Activated T-helper 17 cell treated with anti-CD3 and anti-CD28 coated beads, Interleukin-2, amount 50 U/mL, for 72 hours (primary cell): ENCODE measurements around the gene CRACR2B. TPM values are rescaled to one million over a fixed set of nuclear protein-coding genes. Genes with fewer than 3 reads are reported as not detected.

Source experiments
- ATAC-seq: fragments of 150-1000 bp; cut with Tn5 transposase; replicated peaks from 2 replicates; pipeline ENCODE4 v1.10.0; 2021; ENCODE audit warnings: mild to moderate bottlenecking, moderate library complexity
- H3K27ac Mint-ChIP-seq: one replicate; pipeline ENCODE4 v1.8.0; 2022; ENCODE audit warnings: mixed read lengths
- H3K27me3 Mint-ChIP-seq: one replicate; pipeline ENCODE4 v1.8.0; 2022; ENCODE audit warnings: mixed read lengths
- H3K36me3 Mint-ChIP-seq: one replicate; pipeline ENCODE4 v1.8.0; 2022; ENCODE audit warnings: low read depth, mild to moderate bottlenecking, mixed read lengths
- H3K4me1 Mint-ChIP-seq: one replicate; pipeline ENCODE4 v1.8.0; 2022; ENCODE audit warnings: mixed read lengths
- H3K4me3 Mint-ChIP-seq: one replicate; pipeline ENCODE4 v1.8.0; 2022; ENCODE audit warnings: mild to moderate bottlenecking, mixed read lengths
- H3K9me3 Mint-ChIP-seq: one replicate; pipeline ENCODE4 v1.8.0; 2022; ENCODE audit warnings: mixed read lengths
- total RNA-seq, 2 donors: library from RNA; stranded (reverse); gene quantifications; one replicate each; pipeline ENCODE4 v1.2.3, GENCODE V29; 2022

The CRACR2B gene
- total RNA-seq, 2 donors from 2014 or later = 1.4 to 1.9 TPM

DNA sequence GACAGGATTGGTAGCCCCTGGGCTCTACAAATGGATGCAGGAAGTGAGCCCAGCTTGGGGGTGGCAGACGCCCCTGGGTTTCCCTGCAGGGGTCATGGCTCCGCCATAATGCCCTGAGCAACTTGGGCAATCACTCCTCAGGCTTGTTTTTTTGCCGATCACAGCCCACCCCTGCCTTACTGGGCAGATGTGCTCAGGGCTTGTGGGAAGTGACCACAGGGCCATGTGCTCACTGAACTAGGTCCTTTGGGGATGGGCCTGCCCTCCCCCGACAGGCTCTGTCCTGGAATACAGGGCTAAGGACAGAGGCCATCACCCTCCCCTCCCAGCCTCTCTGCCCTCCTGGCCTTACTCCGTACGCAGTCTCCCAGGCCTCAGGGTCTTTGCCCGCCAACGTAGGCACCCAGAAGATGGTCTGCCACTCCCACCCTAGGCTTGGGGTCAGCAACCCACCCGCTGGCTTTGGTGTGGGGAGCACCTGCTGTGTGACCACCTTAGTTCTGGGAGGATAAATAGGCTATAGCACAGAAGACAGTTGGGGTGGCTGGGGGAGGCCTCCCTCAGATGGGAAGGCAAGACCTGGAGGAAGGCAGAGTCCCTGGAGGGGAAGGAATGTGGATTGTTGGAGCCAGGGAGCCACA, 14.1 kb upstream of the CRACR2B start:
- no peak for ATAC-seq
- no peak overlapping the region for H3K27ac Mint-ChIP-seq
- H3K4me1 Mint-ChIP-seq = peaks cover 6% of the 10 kb centered on the region
- H3K4me3 Mint-ChIP-seq = no peak overlapping the region
- H3K9me3 Mint-ChIP-seq = no peaks in the 10 kb centered on the region
- H3K36me3 Mint-ChIP-seq = peaks cover 59% of the 10 kb centered on the region
- H3K27me3 Mint-ChIP-seq = no peaks in the 10 kb centered on the region

DNA sequence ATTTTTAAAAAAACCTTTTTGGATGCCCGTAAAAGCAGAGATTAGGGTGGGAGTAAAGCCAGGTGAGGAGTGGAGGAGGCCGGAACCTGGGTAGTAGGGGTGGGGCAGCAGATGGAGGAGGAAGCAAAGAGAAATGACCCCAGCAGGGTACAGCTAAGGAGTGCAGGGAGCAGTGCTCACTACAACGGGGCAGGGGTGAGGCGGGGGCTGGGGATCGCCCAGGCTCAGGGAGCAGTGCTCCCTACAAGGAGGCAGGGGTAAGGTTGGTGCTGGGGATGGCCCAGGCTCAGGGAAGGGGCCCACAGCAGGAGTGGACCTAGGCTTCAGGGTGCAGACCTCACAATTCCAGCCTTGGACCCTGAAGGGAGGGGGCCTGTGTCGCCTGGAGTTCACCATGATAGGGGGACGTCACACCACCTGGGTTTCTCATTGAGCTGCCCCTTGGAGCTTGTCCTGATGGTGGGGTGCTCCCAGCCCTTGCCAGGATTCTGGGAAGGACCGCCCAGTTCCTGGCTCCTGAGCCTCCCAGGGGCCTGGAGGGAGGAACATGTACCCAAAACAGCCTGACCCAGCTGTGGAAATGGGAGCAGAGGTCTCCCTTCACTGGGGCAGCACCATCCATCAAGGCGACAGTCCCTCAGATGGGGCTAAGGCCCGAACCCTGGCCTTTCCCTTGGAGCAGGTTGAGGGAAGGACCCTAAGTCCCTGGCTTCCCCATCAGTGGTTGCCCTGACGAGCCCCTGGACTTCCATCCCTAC, 11.9 kb upstream of the CRACR2B start:
- no peaks in the 10 kb centered on the region for H3K27me3 Mint-ChIP-seq
- H3K9me3 Mint-ChIP-seq = no peaks in the 10 kb centered on the region
- no peak overlapping the region for H3K4me3 Mint-ChIP-seq
- H3K4me1 Mint-ChIP-seq = peaks cover 6% of the 10 kb centered on the region
- H3K36me3 Mint-ChIP-seq = peaks cover 39% of the 10 kb centered on the region
- no peak for ATAC-seq
- no peak overlapping the region for H3K27ac Mint-ChIP-seq

DNA sequence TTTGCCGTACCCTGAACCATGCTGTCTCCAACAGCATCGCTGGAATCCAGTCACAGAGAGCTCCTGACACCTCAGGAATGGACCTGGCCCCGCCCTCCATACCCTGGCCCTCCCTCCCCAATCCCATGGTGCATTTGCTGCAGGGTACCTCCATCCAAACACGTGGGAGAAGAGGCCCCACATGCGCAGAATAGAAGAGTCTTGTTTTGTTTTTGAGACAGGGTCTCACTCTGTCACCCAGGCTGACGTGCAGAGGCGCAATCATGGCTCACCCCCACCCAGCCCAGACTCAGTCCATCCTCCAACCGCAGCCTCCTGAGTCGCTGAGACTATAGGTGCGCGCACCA, 11.3 kb upstream of the CRACR2B start:
- H3K9me3 Mint-ChIP-seq = no peaks in the 10 kb centered on the region
- H3K27me3 Mint-ChIP-seq = no peaks in the 10 kb centered on the region
- H3K27ac Mint-ChIP-seq = no peak overlapping the region
- peaks cover 33% of the 10 kb centered on the region for H3K36me3 Mint-ChIP-seq
- H3K4me1 Mint-ChIP-seq = peaks cover under 1% of the 10 kb centered on the region
- H3K4me3 Mint-ChIP-seq = no peak overlapping the region
- ATAC-seq = no peak

DNA sequence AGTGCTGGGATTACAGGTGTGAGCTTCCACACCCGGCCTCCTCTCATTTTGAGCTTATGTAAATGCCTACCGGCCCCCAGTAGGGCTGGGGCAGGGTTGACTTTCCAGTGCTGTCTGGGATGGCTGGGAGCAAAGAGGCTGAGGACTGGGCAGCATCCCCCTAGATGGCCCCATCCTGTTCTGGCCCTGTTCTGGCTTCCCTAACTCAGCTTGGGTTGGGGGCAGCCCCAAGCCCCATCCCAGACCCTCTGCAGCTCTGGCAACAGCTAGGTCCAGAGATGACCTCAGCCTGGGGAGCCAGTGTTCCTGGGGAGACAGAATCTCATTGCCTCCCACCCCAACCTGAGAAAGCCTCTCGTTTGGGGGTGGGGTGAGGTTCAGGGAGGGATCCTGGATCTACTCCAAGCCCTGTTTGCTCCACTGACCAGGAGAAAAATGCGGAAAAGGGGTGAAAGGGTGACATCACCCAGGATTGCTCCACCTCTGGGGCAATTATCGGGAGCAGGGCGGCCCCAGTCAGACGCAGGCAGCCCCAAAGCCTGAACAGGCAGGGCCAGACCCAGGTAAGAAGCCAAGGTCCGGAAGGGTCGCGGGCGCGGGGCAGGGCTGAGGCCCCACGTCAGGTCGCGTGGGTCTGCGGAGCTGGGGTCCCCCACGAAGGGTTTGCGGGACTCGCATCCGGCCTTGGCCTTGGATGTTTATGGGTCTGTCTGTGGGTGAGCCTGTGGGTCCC, 9.2 kb upstream of the CRACR2B start, which contains the start of gene PNPLA2:
TSS of gene PNPLA2 (plus strand) at position 519 of the 733 bp plus-strand sequence. CDS start 805 bp downstream, outside the sequence.
- no peaks in the 10 kb centered on the region for H3K4me1 Mint-ChIP-seq
- H3K27ac Mint-ChIP-seq = peak within 1 kb of the TSS; percentile 52
- H3K27me3 Mint-ChIP-seq = no peaks in the 10 kb centered on the region
- H3K9me3 Mint-ChIP-seq = no peaks in the 10 kb centered on the region
- ATAC-seq = no peak
- peaks cover 21% of the 10 kb centered on the region for H3K36me3 Mint-ChIP-seq
- peak within 1 kb of the TSS; percentile 71 for H3K4me3 Mint-ChIP-seq

DNA sequence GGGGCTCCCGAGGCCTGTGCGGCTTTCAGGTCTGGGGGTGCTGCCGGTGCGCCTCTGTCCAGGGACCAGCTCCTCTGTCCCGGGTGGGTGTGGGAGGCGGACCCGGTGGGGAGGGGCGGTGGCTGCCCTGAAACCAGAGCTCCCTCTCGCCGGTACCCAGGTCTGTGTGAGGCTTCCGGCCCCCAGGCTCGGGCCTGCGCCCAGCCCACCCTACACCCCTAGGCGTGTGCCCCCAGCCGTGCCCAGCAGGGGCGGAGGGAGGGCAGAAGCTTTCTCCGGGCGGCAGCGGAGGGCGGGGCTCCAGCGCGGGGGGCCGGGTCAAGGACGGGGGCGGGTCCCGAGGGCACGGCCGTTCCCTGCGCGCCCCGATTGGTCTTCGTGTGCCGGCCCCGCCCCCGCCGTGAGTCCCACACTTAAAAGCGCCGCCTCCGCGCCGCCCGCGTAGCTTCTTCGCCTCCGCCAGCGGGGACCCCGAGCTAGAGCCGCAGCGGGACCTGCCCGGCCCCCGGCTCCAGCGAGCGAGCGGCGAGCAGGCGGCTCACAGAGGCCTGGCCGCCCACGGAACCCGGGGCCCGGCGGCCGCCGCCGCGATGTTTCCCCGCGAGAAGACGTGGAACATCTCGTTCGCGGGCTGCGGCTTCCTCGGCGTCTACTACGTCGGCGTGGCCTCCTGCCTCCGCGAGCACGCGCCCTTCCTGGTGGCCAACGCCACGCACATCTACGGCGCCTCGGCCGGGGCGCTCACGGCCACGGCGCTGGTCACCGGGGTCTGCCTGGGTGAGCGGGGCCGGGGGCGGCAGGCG, 8.4 kb upstream of the CRACR2B start:
- no peaks in the 10 kb centered on the region for H3K9me3 Mint-ChIP-seq
- H3K27ac Mint-ChIP-seq = no peak overlapping the region
- H3K27me3 Mint-ChIP-seq = no peaks in the 10 kb centered on the region
- peaks cover 13% of the 10 kb centered on the region for H3K36me3 Mint-ChIP-seq
- H3K4me3 Mint-ChIP-seq = peak overlapping the region; percentile 71
- ATAC-seq = peak; percentile 88
- no peaks in the 10 kb centered on the region for H3K4me1 Mint-ChIP-seq

DNA sequence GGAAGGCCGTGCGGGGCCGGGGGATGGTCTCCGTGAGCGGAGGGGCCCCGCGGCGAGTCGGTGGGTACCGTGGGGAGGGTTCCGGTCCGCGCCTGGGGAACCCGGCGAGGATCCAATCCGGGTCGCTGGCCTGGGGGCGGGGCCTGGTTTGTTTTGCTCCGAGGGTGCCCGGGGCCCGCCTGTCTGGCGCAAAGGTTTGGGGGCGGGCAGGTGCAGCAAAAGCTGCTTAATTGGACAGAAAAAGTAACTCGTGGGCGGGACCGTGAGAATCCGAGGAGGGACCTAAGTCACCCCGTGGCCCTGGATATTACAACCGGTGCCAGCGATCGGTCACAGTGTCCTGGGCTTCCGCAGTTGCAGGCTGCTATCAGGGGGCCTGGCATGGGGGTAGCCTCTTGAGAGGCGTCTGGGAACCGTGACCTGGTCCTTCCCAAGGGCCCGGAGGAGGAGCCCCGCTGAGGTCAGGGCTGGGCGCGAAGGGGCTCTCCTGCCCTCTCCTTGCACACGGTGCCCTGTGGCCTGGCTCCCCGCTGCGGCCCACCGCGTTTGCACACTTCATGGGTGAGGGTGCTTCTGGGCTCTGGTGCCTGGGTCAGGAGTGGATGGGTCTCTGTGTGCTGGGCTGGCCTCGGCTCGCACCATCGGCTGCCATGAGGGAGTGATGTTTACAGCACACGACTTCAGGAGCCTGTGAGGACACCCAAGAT, 7.6 kb upstream of the CRACR2B start:
- peak overlapping the region; percentile 43 for H3K27ac Mint-ChIP-seq
- H3K27me3 Mint-ChIP-seq = no peaks in the 10 kb centered on the region
- H3K4me3 Mint-ChIP-seq = peak overlapping the region; percentile 71
- H3K9me3 Mint-ChIP-seq = no peaks in the 10 kb centered on the region
- no peaks in the 10 kb centered on the region for H3K4me1 Mint-ChIP-seq
- peak; percentile 78 for ATAC-seq
- peaks cover 11% of the 10 kb centered on the region for H3K36me3 Mint-ChIP-seq

DNA sequence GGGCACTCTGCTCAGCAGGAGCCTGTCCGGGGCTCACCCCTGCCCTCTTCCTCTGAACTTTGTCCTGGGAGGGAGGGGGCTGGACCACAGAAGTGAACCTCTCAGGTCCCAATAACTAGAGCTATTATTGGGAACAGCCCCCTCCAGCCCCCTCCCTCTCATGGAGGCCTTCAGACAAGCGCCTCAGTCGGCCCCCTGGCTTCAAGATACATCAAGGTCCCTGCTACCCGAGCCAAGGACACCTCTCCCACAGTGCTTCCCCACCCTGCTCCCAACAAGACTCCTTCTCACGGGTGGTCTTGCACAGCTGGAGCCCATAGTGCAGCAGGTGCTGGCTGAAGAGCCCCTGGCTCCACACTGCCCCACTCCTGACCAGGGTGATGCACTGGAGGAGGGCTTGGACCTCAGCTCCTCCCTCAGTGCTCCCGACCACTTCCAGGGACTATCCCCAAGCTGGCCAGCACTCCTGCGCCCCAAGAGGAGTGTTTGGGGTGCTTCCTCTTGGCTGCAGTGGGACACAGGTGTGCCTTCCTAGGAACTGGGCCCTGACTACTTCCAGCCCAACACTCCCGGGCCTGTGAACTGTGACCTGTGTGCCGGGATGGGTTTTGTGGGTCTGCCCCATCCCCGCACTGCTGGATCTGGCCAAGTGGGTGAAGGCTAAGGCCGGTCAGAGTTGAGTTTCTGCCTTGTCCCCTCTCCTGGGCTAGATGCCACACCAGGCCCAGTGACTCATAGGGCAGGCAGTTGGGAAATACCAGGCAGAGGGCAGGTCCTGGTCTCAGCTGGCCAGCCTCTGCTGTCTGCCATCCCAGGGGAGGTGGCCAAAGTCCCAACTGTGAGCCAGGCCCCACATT, 6.8 kb upstream of the CRACR2B start:
- H3K27me3 Mint-ChIP-seq = no peaks in the 10 kb centered on the region
- H3K36me3 Mint-ChIP-seq = peaks cover 16% of the 10 kb centered on the region
- H3K4me1 Mint-ChIP-seq = no peaks in the 10 kb centered on the region
- ATAC-seq = no peak
- H3K27ac Mint-ChIP-seq = peak overlapping the region; percentile 43
- H3K4me3 Mint-ChIP-seq = peak overlapping the region; percentile 71
- H3K9me3 Mint-ChIP-seq = no peaks in the 10 kb centered on the region

DNA sequence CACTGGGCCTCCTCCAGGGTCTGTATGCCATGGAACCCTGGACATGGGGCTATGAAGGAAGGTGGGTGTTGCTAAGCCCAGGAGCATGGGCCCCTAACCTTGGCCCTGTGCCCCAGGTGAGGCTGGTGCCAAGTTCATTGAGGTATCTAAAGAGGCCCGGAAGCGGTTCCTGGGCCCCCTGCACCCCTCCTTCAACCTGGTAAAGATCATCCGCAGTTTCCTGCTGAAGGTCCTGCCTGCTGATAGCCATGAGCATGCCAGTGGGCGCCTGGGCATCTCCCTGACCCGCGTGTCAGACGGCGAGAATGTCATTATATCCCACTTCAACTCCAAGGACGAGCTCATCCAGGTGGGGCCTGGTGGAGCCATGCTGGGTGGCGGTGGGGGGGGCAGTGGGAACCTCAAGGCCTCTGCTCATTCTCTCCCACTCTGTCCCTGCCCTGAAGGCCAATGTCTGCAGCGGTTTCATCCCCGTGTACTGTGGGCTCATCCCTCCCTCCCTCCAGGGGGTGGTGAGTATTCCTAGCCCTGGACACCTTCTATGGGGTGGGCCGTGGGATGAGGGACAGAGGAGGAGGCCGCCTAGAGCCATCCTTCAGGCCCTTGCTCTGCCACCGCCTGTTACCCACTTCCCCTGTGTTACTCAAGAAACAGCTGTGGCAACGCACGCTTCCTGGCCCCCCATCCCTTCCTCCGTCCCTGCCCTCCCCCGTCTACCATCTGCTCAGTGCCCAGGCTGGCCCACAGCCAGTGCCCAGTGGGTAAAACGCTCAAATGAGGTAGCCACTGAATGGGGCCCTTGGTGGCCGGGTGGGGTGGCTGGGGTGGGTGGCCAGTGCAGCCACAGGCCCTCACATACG, 6.0 kb upstream of the CRACR2B start:
- ATAC-seq = no peak
- Mint-ChIP-seq H3K4me3 (peak overlapping the region; percentile 71), H3K27ac (no peak overlapping the region), H3K27me3 (no peaks in the 10 kb centered on the region), H3K9me3 (no peaks in the 10 kb centered on the region), H3K4me1 (no peaks in the 10 kb centered on the region), H3K36me3 (peaks cover 16% of the 10 kb centered on the region)

DNA sequence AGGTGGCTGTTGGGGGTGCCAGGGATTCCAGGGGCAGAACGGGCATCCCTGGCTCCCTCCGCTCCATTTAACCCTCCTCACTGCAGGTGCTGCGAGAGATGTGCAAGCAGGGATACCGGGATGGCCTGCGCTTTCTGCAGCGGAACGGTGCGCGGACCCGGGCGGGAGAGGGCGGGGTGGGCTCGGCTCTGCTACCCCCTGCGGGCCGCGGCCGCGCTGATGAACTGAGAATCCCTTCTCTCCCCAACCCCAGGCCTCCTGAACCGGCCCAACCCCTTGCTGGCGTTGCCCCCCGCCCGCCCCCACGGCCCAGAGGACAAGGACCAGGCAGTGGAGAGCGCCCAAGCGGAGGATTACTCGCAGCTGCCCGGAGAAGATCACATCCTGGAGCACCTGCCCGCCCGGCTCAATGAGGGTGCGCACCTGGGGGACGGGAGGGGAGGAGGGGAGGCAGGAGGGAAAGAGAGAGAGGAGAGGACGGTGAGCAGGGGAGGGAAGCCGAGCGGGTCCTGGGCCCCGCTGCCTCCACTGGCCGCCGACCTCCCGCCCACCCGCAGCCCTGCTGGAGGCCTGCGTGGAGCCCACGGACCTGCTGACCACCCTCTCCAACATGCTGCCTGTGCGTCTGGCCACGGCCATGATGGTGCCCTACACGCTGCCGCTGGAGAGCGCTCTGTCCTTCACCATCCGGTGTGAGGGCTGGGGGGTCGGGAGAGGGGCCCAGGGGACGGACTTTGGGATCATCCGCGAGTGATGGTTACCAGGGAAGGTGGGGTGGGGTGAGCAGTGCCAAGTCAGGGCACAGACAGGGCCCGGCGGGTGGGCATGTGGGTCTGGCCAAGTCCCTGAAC, 4.1 kb upstream of the CRACR2B start:
- H3K4me3 Mint-ChIP-seq = no peak overlapping the region
- H3K27ac Mint-ChIP-seq = no peak overlapping the region
- H3K4me1 Mint-ChIP-seq = peaks cover 6% of the 10 kb centered on the region
- H3K27me3 Mint-ChIP-seq = peaks cover 4% of the 10 kb centered on the region
- H3K9me3 Mint-ChIP-seq = no peaks in the 10 kb centered on the region
- no peak for ATAC-seq
- peaks cover 16% of the 10 kb centered on the region for H3K36me3 Mint-ChIP-seq

DNA sequence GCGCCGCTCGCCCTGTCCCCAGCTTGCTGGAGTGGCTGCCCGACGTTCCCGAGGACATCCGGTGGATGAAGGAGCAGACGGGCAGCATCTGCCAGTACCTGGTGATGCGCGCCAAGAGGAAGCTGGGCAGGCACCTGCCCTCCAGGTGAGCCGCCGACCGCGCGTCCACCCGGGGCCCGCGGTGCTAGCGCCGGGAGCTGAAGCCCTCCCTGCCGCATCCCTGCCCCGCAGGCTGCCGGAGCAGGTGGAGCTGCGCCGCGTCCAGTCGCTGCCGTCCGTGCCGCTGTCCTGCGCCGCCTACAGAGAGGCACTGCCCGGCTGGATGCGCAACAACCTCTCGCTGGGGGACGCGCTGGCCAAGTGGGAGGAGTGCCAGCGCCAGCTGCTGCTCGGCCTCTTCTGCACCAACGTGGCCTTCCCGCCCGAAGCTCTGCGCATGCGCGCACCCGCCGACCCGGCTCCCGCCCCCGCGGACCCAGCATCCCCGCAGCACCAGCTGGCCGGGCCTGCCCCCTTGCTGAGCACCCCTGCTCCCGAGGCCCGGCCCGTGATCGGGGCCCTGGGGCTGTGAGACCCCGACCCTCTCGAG, 3.3 kb upstream of the CRACR2B start:
- Mint-ChIP-seq H3K27me3 (peaks cover 4% of the 10 kb centered on the region), H3K4me1 (peaks cover 6% of the 10 kb centered on the region), H3K36me3 (peaks cover 16% of the 10 kb centered on the region), H3K27ac (no peak overlapping the region), H3K9me3 (no peaks in the 10 kb centered on the region), H3K4me3 (no peak overlapping the region)
- no peak for ATAC-seq

DNA sequence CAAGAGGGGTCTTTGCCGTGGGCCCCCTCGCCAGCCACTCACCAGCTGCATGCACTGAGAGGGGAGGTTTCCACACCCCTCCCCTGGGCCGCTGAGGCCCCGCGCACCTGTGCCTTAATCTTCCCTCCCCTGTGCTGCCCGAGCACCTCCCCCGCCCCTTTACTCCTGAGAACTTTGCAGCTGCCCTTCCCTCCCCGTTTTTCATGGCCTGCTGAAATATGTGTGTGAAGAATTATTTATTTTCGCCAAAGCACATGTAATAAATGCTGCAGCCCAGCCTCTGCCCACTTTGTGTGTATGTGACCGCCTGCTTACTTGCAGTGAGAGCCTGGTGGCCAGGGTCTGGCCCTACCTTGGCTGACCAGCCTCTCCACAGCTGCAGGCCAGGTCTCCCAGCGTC, 2.8 kb upstream of the CRACR2B start:
- Mint-ChIP-seq H3K36me3 (peaks cover 16% of the 10 kb centered on the region), H3K9me3 (no peaks in the 10 kb centered on the region), H3K4me3 (no peak overlapping the region), H3K27ac (no peak overlapping the region), H3K4me1 (peaks cover 6% of the 10 kb centered on the region), H3K27me3 (peaks cover 4% of the 10 kb centered on the region)
- no peak for ATAC-seq
